Esophagus muscularis mucosa (tissue), 3 donors: ENCODE data around the gene TTI1.

Source experiments
- CTCF ChIP-seq, 3 experiments: fragments of 200-600 bp in 2 of 3; fragments of 450-650 bp in 1 of 3; sonication (generic) in 2 of 3; IDR thresholded peaks; one replicate each; pipeline ENCODE4 v1.5.1; 2017 to 2019; ENCODE audit warnings: antibody characterized with exemption in 3 of 3, mild to moderate bottlenecking in 2 of 3, moderate library complexity in 1 of 3
- POLR2A ChIP-seq: fragments of 450-650 bp; IDR thresholded peaks from one replicate; pipeline ENCODE4 v1.6.1; 2017; ENCODE audit warnings: antibody characterized with exemption, moderate library complexity, mild to moderate bottlenecking, low read depth

GRCh38 chr20:38032585-38033329 lies 499 bp downstream of the TTI1 start:
- TF ChIP-seq CTCF (IDR thresholded peaks at IDR 0.05) (no peak), POLR2A (no peak)
